Psoas muscle (tissue), 8 donors: ENCODE results near the gene AQR. TPM values are rescaled to one million over a fixed set of nuclear protein-coding genes. Genes with fewer than 3 reads are reported as not detected.

ENCODE experiments used
- ATAC-seq, 4 donors: fragments of 200-7000 bp; cut with Tn5 transposase; one replicate each; pipeline ENCODE4 v1.9.1; 2020; ENCODE audit warnings: moderate library complexity in 3 of 4, mild to moderate bottlenecking in 2 of 4
- DNase-seq, 2 donors: peaks; one replicate each; pipeline ENCODE4 v3.0.0-alpha.2; 2020
- H3K27ac ChIP-seq: fragments of 200-600 bp; one replicate; pipeline ENCODE4 v1.8.0; 2022
- H3K27me3 ChIP-seq, 3 donors: fragments of 200-600 bp in 1 of 3; one replicate each; pipeline versions ENCODE4 v1.6.1 to v1.8.0; 2013 to 2022; ENCODE audit warnings: low read length in 2 of 3, mild to moderate bottlenecking in 2 of 3, moderate library complexity in 1 of 3; ENCODE audit not compliant: insufficient read depth in 3 of 3
- H3K36me3 ChIP-seq, 2 donors: fragments of 200-600 bp in 1 of 2; one replicate each; pipeline versions ENCODE4 v1.6.1 to v1.8.0; 2013 to 2022; ENCODE audit warnings: low read depth in 1 of 2, mild to moderate bottlenecking in 1 of 2, moderate library complexity in 1 of 2; ENCODE audit not compliant: insufficient read depth in 1 of 2
- H3K4me1 ChIP-seq: fragments of 200-600 bp; one replicate; pipeline ENCODE4 v1.8.0; 2022
- H3K4me3 ChIP-seq: fragments of 200-600 bp; one replicate; pipeline ENCODE4 v1.8.0; 2022; ENCODE audit warnings: mild to moderate bottlenecking
- H3K9me3 ChIP-seq: fragments of 200-600 bp; one replicate; pipeline ENCODE4 v1.8.0; 2022
- WGBS, 3 donors: extraction: QIAGEN DNeasy Blood & Tissue Kit; methylation state at CpG; one replicate each; pipeline versions ENCODE4 v1.1.6 to v1.1.7; 2013; 5-methylcytosine and 5-hydroxymethylcytosine counted together
- intact Hi-C, 2 donors: fragments of 100-400 bp; cut with DNase I; formaldehyde crosslinking; loops; one replicate each; pipeline versions ENCODE4 v1.11.0 to v1.14.2; 2022
- polyA plus RNA-seq, 3 donors: library from polyadenylated mRNA; stranded (reverse); fragments of 200-250 nt; gene quantifications; one replicate each; pipeline ENCODE4 v1.2.3, GENCODE V29; 2013
- total RNA-seq, 4 donors: library from RNA; stranded (reverse); fragmentation: NEBNext Ultra II Directional in 2 of 4; extraction: Animal tissue kit (Norgen Biotek cat#: 25700) in 2 of 4; gene quantifications; one replicate each; pipeline versions ENCODE4 v1.2.1 to v1.2.4, GENCODE V29; 2021 to 2023
- TF ChIP-seq, protein P1 (sequence below): fragments of 200-600 bp; IDR thresholded peaks from one replicate; pipeline ENCODE4 v1.8.0; 2022; ENCODE audit warnings: antibody characterized with exemption
- donor health status: healthy with polysubstance abuse.
- donor health status: DM: no; HTN: no; CAD: no; lungs with moderate emphysema.
- donor health status: Bipolar disorder and iron deficiency.
- donor health status: healthy.
- donor health status: DM: yes; HTN: yes; CAD: no.
- donor health status: DM: no; HTN: no; CAD: no.
- donor health status: DM: no; HTN: no; CAD: no.
- donor health status: DM: yes; HTN: yes; CAD: no.

Gene AQR
- total and polyA plus RNA-seq, 7 donors = 3.4 to 12.2 (median 8.4) TPM

GRCh38 chr15:34927726-34928125 is 41.8 kb downstream of the AQR start:
- TF ChIP-seq, protein P1, sequence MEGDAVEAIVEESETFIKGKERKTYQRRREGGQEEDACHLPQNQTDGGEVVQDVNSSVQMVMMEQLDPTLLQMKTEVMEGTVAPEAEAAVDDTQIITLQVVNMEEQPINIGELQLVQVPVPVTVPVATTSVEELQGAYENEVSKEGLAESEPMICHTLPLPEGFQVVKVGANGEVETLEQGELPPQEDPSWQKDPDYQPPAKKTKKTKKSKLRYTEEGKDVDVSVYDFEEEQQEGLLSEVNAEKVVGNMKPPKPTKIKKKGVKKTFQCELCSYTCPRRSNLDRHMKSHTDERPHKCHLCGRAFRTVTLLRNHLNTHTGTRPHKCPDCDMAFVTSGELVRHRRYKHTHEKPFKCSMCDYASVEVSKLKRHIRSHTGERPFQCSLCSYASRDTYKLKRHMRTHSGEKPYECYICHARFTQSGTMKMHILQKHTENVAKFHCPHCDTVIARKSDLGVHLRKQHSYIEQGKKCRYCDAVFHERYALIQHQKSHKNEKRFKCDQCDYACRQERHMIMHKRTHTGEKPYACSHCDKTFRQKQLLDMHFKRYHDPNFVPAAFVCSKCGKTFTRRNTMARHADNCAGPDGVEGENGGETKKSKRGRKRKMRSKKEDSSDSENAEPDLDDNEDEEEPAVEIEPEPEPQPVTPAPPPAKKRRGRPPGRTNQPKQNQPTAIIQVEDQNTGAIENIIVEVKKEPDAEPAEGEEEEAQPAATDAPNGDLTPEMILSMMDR = no peak
- H3K27me3 ChIP-seq = no peaks in the 10 kb centered on the region
- H3K4me3 ChIP-seq = no peak overlapping the region
- intact Hi-C loops = no loop called here
- 58 to 71% (median 67%) methylated on average over 2 of the region's 2 CpGs for WGBS, 3 donors
- no peaks in the 10 kb centered on the region for H3K4me1 ChIP-seq
- H3K9me3 ChIP-seq = no peaks in the 10 kb centered on the region
- no peak for ATAC-seq
- no peak overlapping the region for H3K27ac ChIP-seq
- no peak for DNase-seq
- H3K36me3 ChIP-seq = peaks cover 5 to 99% of the 10 kb centered on the region in 2 donors

DNA sequence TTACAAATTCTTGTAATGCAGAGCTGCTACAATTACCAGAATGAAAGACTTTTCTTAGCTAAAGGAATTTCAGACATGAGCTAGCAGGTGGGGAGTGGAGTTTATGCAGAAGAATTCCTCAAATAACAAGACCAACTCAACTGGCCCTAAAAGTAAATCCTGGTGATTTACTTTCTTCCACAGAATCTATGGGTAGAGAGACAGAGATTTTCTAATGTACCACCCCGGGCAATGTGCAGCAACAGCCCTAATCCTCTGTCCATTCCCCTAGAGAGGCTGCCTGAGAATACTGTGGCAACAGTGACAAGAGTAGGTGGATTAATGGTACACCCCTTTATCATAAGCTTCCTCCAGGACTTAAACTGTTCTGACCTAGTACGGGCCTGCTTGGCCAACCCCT is 55.2 kb downstream of the AQR start:
- H3K27ac ChIP-seq = no peak overlapping the region
- TF ChIP-seq, protein P1 = no peak
- no peaks in the 10 kb centered on the region for H3K27me3 ChIP-seq
- no peaks in the 10 kb centered on the region for H3K4me1 ChIP-seq
- H3K36me3 ChIP-seq = peaks cover 7 to 97% of the 10 kb centered on the region in 2 donors
- WGBS, 3 donors = 56 to 68% (median 66%) methylated on average over 2 of the region's 2 CpGs
- no peak for DNase-seq
- no peak for ATAC-seq
- no peak overlapping the region for H3K4me3 ChIP-seq
- H3K9me3 ChIP-seq = no peaks in the 10 kb centered on the region
- intact Hi-C loops = loop anchor here (5.0 kb wide), 2 partner anchors 37 to 287 kb away; no protein-coding TSS in a partner anchor

DNA sequence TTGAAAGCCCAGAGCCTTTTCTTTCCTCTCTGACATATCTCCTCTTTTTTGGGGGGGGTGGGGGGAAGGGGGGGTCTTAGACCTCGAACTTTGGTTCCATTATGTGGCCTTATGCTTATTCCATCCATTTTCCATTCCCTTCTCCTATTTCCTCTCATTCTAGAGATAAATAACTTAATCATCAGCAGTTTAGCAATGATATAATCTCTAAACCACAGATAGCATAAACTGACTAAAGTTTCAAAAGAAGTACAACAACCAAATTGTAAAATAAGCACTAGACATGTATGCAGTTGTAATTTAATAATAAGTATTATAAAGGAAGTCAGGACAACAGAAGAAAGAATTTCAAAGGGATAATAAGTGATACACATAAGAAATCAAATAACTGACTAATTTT is 64.5 kb downstream of the AQR start:
- H3K9me3 ChIP-seq = no peaks in the 10 kb centered on the region
- TF ChIP-seq, protein P1 = no peak
- H3K4me1 ChIP-seq = peaks cover 15% of the 10 kb centered on the region
- WGBS, 3 donors = 86 to 95% (median 94%) methylated on average over 1 of the region's 1 CpG
- H3K27me3 ChIP-seq = no peaks in the 10 kb centered on the region
- no peak overlapping the region for H3K4me3 ChIP-seq
- DNase-seq = no peak
- intact Hi-C loops = no loop called here
- H3K36me3 ChIP-seq = peaks cover 0 to 78% of the 10 kb centered on the region in 2 donors
- no peak overlapping the region for H3K27ac ChIP-seq
- no peak for ATAC-seq

DNA sequence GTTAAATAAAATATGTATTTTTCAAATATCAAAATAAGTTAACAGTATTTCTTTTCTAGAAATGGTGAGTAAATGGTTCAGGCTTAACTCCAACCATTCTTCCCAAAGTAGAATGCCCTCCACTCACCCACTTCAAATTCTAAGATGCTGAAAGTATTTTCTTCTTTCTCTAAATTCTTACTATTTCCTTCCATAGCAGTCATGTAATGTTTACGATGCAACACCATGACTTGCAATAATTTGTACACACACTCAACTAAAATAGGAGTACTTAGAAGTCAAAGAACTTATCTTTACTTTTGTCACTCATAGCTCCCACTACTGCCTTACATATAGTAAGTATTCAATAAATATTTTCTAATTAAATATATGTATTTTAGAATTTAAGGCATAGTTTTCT is 65.0 kb downstream of the AQR start:
- 96 to 100% (median 97%) methylated on average over 1 of the region's 1 CpG for WGBS, 3 donors
- Histone ChIP-seq H3K9me3 (no peaks in the 10 kb centered on the region), H3K4me1 (peaks cover 15% of the 10 kb centered on the region), H3K36me3 (peaks cover 0 to 78% of the 10 kb centered on the region in 2 donors), H3K27me3 (no peaks in the 10 kb centered on the region), H3K4me3 (no peak overlapping the region), H3K27ac (no peak overlapping the region)
- intact Hi-C loops = loop anchor here in 1 of 2 donors (5.0 kb wide), 1 partner anchor 112 kb away; no protein-coding TSS in a partner anchor
- DNase-seq (no peak), ATAC-seq (no peak)
- TF ChIP-seq, protein P1 = no peak

GRCh38 chr15:34900748-34901147 is 68.8 kb downstream of the AQR start:
- Histone ChIP-seq H3K27ac (peak overlapping the region; percentile 71), H3K27me3 (no peaks in the 10 kb centered on the region), H3K36me3 (peaks cover 0 to 69% of the 10 kb centered on the region in 2 donors), H3K4me1 (peaks cover 15% of the 10 kb centered on the region), H3K9me3 (no peaks in the 10 kb centered on the region), H3K4me3 (peak overlapping the region; percentile 10)
- ATAC-seq = peak; percentile 93 to 97 (median 96)
- TF ChIP-seq, protein P1 = no peak
- DNase-seq = no peak
- 30 to 36% (median 32%) methylated on average over 7 of the region's 7 CpGs for WGBS, 3 donors
- intact Hi-C loops = loop anchor here in 1 of 2 donors (5.0 kb wide), 1 partner anchor 108 kb away; no protein-coding TSS in a partner anchor
